ENCODE results near the gene PHIP.

PHIP gene

GRCh38 chr6:79072640-79073181 lies 5.3 kb downstream of the PHIP start:
- peak; percentile 33 for DNase-seq (ENCODE audit: low read depth)
- TF ChIP-seq CTCF (IDR thresholded peaks at IDR 0.05; ENCODE audit: insufficient read depth, low read depth, low read length, missing control alignments), result no peak

GRCh38 chr6:79071547-79071946 lies 6.5 kb downstream of the PHIP start:
- no peak for TF ChIP-seq CTCF (IDR thresholded peaks at IDR 0.05; ENCODE audit: insufficient read depth, low read depth, low read length, missing control alignments)
- H3K4me3 ChIP-seq (ENCODE audit: low read depth, low read length), result no peak overlapping the region
- peak; percentile 29 for DNase-seq (ENCODE audit: low read depth)

More at GRCh38 chr6:79072640-79073181, 5.3 kb downstream of the PHIP start:
- H3K4me3 ChIP-seq (ENCODE audit: low read depth, low read length), result peak overlapping the region; percentile 15; the same call in 1 of the 2 replicates

- DNase-seq (ENCODE audit: low read depth), result peak; percentile 65
- H3K4me3 ChIP-seq (ENCODE audit: low read depth, low read length), result peak overlapping the region; percentile 13; the same call in 1 of the 2 replicates
- no peak for TF ChIP-seq CTCF (IDR thresholded peaks at IDR 0.05; ENCODE audit: insufficient read depth, low read depth, low read length, missing control alignments)
Measured at GRCh38 chr6:79070206-79070825, 7.7 kb downstream of the PHIP start.

- no peak for TF ChIP-seq CTCF (IDR thresholded peaks at IDR 0.05; ENCODE audit: insufficient read depth, low read depth, low read length, missing control alignments)
- DNase-seq (ENCODE audit: low read depth), result no peak
- H3K4me3 ChIP-seq (ENCODE audit: low read depth, low read length), result no peak overlapping the region
Measured at GRCh38 chr6:79066828-79067227, 11.2 kb downstream of the PHIP start.

GRCh38 chr6:79066330-79066729 lies 11.7 kb downstream of the PHIP start:
- DNase-seq (ENCODE audit: low read depth), result no peak
- no peak overlapping the region for H3K4me3 ChIP-seq (ENCODE audit: low read depth, low read length)
- no peak for TF ChIP-seq CTCF (IDR thresholded peaks at IDR 0.05; ENCODE audit: insufficient read depth, low read depth, low read length, missing control alignments)

- no peak for TF ChIP-seq CTCF (IDR thresholded peaks at IDR 0.05; ENCODE audit: insufficient read depth, low read depth, low read length, missing control alignments)
- no peak for DNase-seq (ENCODE audit: low read depth)
- H3K4me3 ChIP-seq (ENCODE audit: low read depth, low read length), result no peak overlapping the region
Measured at GRCh38 chr6:79065232-79065631, 12.8 kb downstream of the PHIP start.

GRCh38 chr6:79064635-79065034 lies 13.4 kb downstream of the PHIP start:
- no peak for TF ChIP-seq CTCF (IDR thresholded peaks at IDR 0.05; ENCODE audit: insufficient read depth, low read depth, low read length, missing control alignments)
- H3K4me3 ChIP-seq (ENCODE audit: low read depth, low read length), result no peak overlapping the region
- no peak for DNase-seq (ENCODE audit: low read depth)

All from GM12865 (cell line).